GM12872 (cell line): Measurements from ENCODE around the gene PTK7.

Experiments
- CTCF ChIP-seq: IDR thresholded peaks from 3 replicates; pipeline ENCODE4 v1.5.1; 2011; ENCODE audit warnings: low read depth, mild to moderate bottlenecking, low read length, moderate library complexity; ENCODE audit not compliant: insufficient read depth

The PTK7 gene

GRCh38 chr6:43070028-43070632 lies 6.0 kb upstream of the PTK7 start:
- TF ChIP-seq CTCF: peak; percentile 61

GRCh38 chr6:43074847-43075669 lies 1.1 kb upstream of the PTK7 start:
- no peak for TF ChIP-seq CTCF

- TF ChIP-seq CTCF: no peak
Measured at GRCh38 chr6:43076464-43077332, 584 bp downstream of the PTK7 start.

GRCh38 chr6:43077333-43077809 lies 1.3 kb downstream of the PTK7 start:
- no peak for TF ChIP-seq CTCF

GRCh38 chr6:43077981-43078511 lies 1.9 kb downstream of the PTK7 start:
- TF ChIP-seq CTCF: no peak

- TF ChIP-seq CTCF: no peak
Measured at GRCh38 chr6:43078691-43079090, 2.6 kb downstream of the PTK7 start.

GRCh38 chr6:43081043-43081442 lies 4.9 kb downstream of the PTK7 start:
- TF ChIP-seq CTCF: no peak
